Endothelial cell of umbilical vein (primary cell): ENCODE data around the gene PLA2G2E. TPM values are rescaled to one million over a fixed set of nuclear protein-coding genes. Genes with fewer than 3 reads are reported as not detected.

Source experiments
- BruUV-seq: library from RNA; stranded (reverse); fragments of 400-500 nt; replicated peaks from 2 replicates; lab custom pipeline; 2021; lab: Mats Ljungman, UMichigan
- CTCF ChIA-PET: fragments of 300-600, 350-600 bp; sonication (Branson Sonifier 250); formaldehyde crosslinking; loops from one replicate; lab custom pipeline; 2021; ENCODE audit warnings: antibody characterized with exemption, inconsistent platforms; lab: Charles Lee
- POLR2A ChIA-PET: fragments of 300-600, 350-600 bp; sonication (Branson Sonifier 250); formaldehyde crosslinking; loops from one replicate; lab custom pipeline; 2021; ENCODE audit warnings: antibody characterized with exemption, inconsistent platforms; lab: Charles Lee
- DNase-seq: peaks from one replicate; pipeline ENCODE4 v3.0.0-alpha.2; 2011; ENCODE audit warnings: low read depth, low spot score
- FAIRE-seq: peaks from 2 replicates; lab custom pipeline; 2011; peaks lifted over from hg19 to GRCh38; lab: Jason Lieb, UNC
- H2AFZ ChIP-seq: 2 replicates; pipeline ENCODE4 v1.6.0; 2012; ENCODE audit warnings: low read depth, low read length, control low read depth, inconsistent platforms
- H3K27ac ChIP-seq: 2 replicates; pipeline ENCODE4 v1.5.1; 2011; ENCODE audit warnings: low read depth, mild to moderate bottlenecking, control low read depth, low read length, moderate library complexity; ENCODE audit not compliant: insufficient read depth
- H3K27me3 ChIP-seq, 2 experiments: 2 replicates each; pipeline versions ENCODE4 v1.6.0 to v1.6.1; 2011; ENCODE audit warnings: low read length in 2 of 2, mixed read lengths in 1 of 2; ENCODE audit not compliant: control insufficient read depth in 2 of 2, insufficient read depth in 2 of 2
- H3K36me3 ChIP-seq, 2 experiments: 2 replicates in 1 of 2; 3 replicates in 1 of 2; pipeline ENCODE4 v1.5.1; 2011; ENCODE audit warnings: low read length in 2 of 2, mild to moderate bottlenecking in 1 of 2, moderate library complexity in 1 of 2; ENCODE audit not compliant: control insufficient read depth in 2 of 2, insufficient read depth in 2 of 2; ENCODE audit errors: extremely low read depth in 1 of 2
- H3K4me1 ChIP-seq: 3 replicates; pipeline ENCODE4 v1.5.1; 2011; ENCODE audit warnings: mild to moderate bottlenecking, low read length; ENCODE audit not compliant: control insufficient read depth, insufficient read depth; ENCODE audit errors: extremely low read depth
- H3K4me2 ChIP-seq: 2 replicates; pipeline ENCODE4 v1.6.1; 2011; ENCODE audit warnings: low read length, control low read depth, mixed read lengths; ENCODE audit not compliant: insufficient read depth
- H3K4me3 ChIP-seq, 3 experiments: fragments of 200-600 bp in 1 of 3; sonication (generic), shearing (Covaris generic) in 1 of 3; replicated peaks in 1 of 3; 2 replicates each; pipeline ENCODE4 v1.5.1; 2011 to 2016; ENCODE audit warnings: control low read depth in 3 of 3, low read length in 3 of 3, mild to moderate bottlenecking in 2 of 3, inconsistent platforms in 1 of 3, low read depth in 1 of 3, moderate library complexity in 1 of 3; ENCODE audit not compliant: insufficient read depth in 1 of 3
- H3K79me2 ChIP-seq: 2 replicates; pipeline ENCODE4 v1.6.0; 2012; ENCODE audit warnings: low read length, inconsistent platforms; ENCODE audit not compliant: control insufficient read depth, insufficient read depth
- H3K9ac ChIP-seq: replicated peaks from 2 replicates; pipeline ENCODE3; 2011; ENCODE audit warnings: low read length, control low read depth; ENCODE audit not compliant: insufficient read depth; ENCODE audit errors: extremely low read depth
- H3K9me1 ChIP-seq: replicated peaks from 3 replicates; pipeline ENCODE4 v1.6.0; 2011; ENCODE audit warnings: mild to moderate bottlenecking, low read length; ENCODE audit not compliant: control insufficient read depth, insufficient read depth; ENCODE audit errors: extremely low read depth
- H3K9me3 ChIP-seq: replicated peaks from 2 replicates; pipeline ENCODE4 v1.5.1; 2012; ENCODE audit warnings: low read length, inconsistent platforms; ENCODE audit not compliant: control insufficient read depth, insufficient read depth
- H4K20me1 ChIP-seq: replicated peaks from 2 replicates; pipeline ENCODE3; 2011; ENCODE audit warnings: mild to moderate bottlenecking, low read length; ENCODE audit not compliant: control insufficient read depth, insufficient read depth; ENCODE audit errors: extremely low read depth
- EZH2 ChIP-seq: IDR thresholded peaks from 2 replicates; pipeline ENCODE4 v1.6.1; 2012; ENCODE audit warnings: borderline replicate concordance, low read depth, mild to moderate bottlenecking, moderate library complexity, low read length, inconsistent platforms; ENCODE audit not compliant: severe bottlenecking
- FOS ChIP-seq: IDR thresholded peaks from 2 replicates; pipeline ENCODE4 v1.6.1; 2011; ENCODE audit warnings: mild to moderate bottlenecking, low read length, moderate library complexity, borderline replicate concordance; ENCODE audit not compliant: insufficient read depth
- GATA2 ChIP-seq: IDR thresholded peaks from 2 replicates; pipeline ENCODE4 v1.7.0; 2011; ENCODE audit warnings: low read depth, mild to moderate bottlenecking, moderate library complexity, mixed read lengths, low read length; ENCODE audit not compliant: insufficient read length, insufficient read depth
- JUN ChIP-seq: IDR thresholded peaks from 2 replicates; pipeline ENCODE4 v1.6.1; 2011; ENCODE audit warnings: borderline replicate concordance, low read depth; ENCODE audit not compliant: insufficient read length, insufficient read depth
- MYC ChIP-seq: IDR thresholded peaks from one replicate; pipeline ENCODE4 v1.6.1; 2011; ENCODE audit warnings: mild to moderate bottlenecking, low read depth, low read length
- POLR2AphosphoS5 ChIP-seq: IDR thresholded peaks from 2 replicates; pipeline ENCODE4 v1.6.1; 2012; ENCODE audit warnings: low read depth, mild to moderate bottlenecking, control low read depth, low read length, moderate library complexity; ENCODE audit not compliant: insufficient read depth
- dilution Hi-C: fragments of 300-500 bp; cut with MboI; formaldehyde crosslinking; loops from one replicate; pipeline ENCODE4 v1.15.0; 2019; ENCODE audit warnings: low sequenced_read_pairs; ENCODE audit not compliant: extremely low pct_ligation_motif_present
- intact Hi-C: fragments of 100-400 bp; cut with micrococcal nuclease; formaldehyde crosslinking; loops from one replicate; pipeline ENCODE4 v1.10.0; 2022
- polyA plus RNA-seq, 4 experiments: library from polyadenylated mRNA; depleted of rRNA in 3 of 4; stranded (reverse) in 3 of 4; unstranded in 1 of 4; fragments of >200 nt; gene quantifications; 2 replicates each; pipeline versions ENCODE4 v1.2.1 to v1.2.3, GENCODE V29; 2011 to 2012; ENCODE audit warnings: missing spikeins in 1 of 4
- total RNA-seq: library from RNA; stranded (reverse); gene quantifications from 2 replicates; pipeline ENCODE4 v1.2.3, GENCODE V29; 2021
- TF ChIP-seq, protein P1 (sequence below): IDR thresholded peaks from 2 replicates; pipeline ENCODE4 v1.6.1; 2011; ENCODE audit not compliant: insufficient read depth, insufficient read length
- TF ChIP-seq, protein P2 (sequence below), 2 donors: IDR thresholded peaks; 1 replicate in 1 of 2; 2 replicates in 1 of 2; pipeline ENCODE4 v1.5.1; 2011; ENCODE audit warnings: low read length in 2 of 2, mild to moderate bottlenecking in 2 of 2, moderate library complexity in 2 of 2, control low read depth in 1 of 2, inconsistent platforms in 1 of 2, low read depth in 1 of 2; ENCODE audit not compliant: insufficient read depth in 1 of 2; ENCODE audit errors: extremely low read depth in 1 of 2

PLA2G2E gene
- total and polyA plus RNA-seq, 2 donors (not counting 3 experiments of a cell fraction or from before 2014, with no cell fraction given), result not detected

DNA sequence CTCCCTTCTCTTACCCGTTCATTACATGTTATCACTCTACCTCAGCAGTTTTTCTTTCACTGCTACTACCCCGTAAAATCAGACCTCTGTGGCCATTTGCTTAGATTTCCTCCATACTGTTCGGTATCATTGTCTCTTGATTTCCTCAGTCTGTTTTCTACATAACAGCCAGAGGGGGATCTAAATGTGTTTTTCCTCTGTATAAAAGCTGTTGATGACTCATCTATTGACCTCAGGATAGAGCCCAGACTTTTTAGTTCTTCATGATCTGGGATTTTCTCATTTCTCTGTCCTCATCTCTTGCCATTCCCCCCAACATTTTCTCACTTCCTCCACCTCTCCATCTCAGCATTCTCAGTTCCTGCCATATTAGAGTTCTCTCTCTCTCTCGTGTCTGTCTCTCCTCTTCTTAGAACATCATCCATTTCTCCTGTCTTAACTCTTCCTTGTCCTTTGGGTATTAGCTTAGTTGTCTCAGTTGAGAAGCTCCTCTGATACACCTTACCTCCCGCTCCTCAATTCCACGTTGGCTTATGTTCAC is 30.7 kb downstream of the PLA2G2E start:
- Histone ChIP-seq H3K4me2 (peak overlapping the region; percentile 1), H3K27ac (peak overlapping the region; percentile 10), H3K36me3 (peaks cover 1 to 8% of the 10 kb centered on the region in 2 experiments), H3K4me1 (peaks cover 34% of the 10 kb centered on the region), H2AFZ (no peak overlapping the region), H3K27me3 (no peaks in the 10 kb centered on the region), H3K9me1 (no peaks in the 10 kb centered on the region), H3K9me3 (no peaks in the 10 kb centered on the region), H3K9ac (no peak overlapping the region), H4K20me1 (no peaks in the 10 kb centered on the region), H3K4me3 (no peak overlapping the region), H3K79me2 (peaks cover 37% of the 10 kb centered on the region)
- intact Hi-C loops, result no loop called here
- no TSS peak for BruUV-seq
- POLR2A ChIA-PET, result interaction anchor here (1.3 kb wide), 1 partner anchor 10 kb away, joined by 4 read pairs; no protein-coding TSS in a partner anchor
- CTCF ChIA-PET, result interaction anchor here (0.7 to 4.2 kb wide), 2 partner anchors 10 kb away, joined by 3 to 19 read pairs; partner anchors contain the start of gene OTUD3
- dilution Hi-C loops, result no loop called here
- TF ChIP-seq JUN, result peak; percentile 85
- TF ChIP-seq EZH2, result no peak
- no peak for TF ChIP-seq MYC
- peak; percentile 83 for TF ChIP-seq FOS
- no peak for TF ChIP-seq GATA2
- TF ChIP-seq, protein P1, sequence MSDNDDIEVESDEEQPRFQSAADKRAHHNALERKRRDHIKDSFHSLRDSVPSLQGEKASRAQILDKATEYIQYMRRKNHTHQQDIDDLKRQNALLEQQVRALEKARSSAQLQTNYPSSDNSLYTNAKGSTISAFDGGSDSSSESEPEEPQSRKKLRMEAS, result no peak
- TF ChIP-seq, protein P2, sequence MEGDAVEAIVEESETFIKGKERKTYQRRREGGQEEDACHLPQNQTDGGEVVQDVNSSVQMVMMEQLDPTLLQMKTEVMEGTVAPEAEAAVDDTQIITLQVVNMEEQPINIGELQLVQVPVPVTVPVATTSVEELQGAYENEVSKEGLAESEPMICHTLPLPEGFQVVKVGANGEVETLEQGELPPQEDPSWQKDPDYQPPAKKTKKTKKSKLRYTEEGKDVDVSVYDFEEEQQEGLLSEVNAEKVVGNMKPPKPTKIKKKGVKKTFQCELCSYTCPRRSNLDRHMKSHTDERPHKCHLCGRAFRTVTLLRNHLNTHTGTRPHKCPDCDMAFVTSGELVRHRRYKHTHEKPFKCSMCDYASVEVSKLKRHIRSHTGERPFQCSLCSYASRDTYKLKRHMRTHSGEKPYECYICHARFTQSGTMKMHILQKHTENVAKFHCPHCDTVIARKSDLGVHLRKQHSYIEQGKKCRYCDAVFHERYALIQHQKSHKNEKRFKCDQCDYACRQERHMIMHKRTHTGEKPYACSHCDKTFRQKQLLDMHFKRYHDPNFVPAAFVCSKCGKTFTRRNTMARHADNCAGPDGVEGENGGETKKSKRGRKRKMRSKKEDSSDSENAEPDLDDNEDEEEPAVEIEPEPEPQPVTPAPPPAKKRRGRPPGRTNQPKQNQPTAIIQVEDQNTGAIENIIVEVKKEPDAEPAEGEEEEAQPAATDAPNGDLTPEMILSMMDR (IDR thresholded peaks at IDR 0.05; ENCODE audit: extremely low read depth in 1 of 2, insufficient read depth in 1 of 2, low read depth in 1 of 2, low read length in 2 of 2), result no peak
- no peak for TF ChIP-seq POLR2AphosphoS5
- FAIRE-seq (peak; percentile 55), DNase-seq (peak; percentile 62)
